ENCODE measurements around the gene MIER3. TPM values are rescaled to one million over a fixed set of nuclear protein-coding genes. Genes with fewer than 3 reads are reported as not detected.

Gene MIER3
- total RNA-seq, 2 donors from 2014 or later: 7.8 to 26.0 TPM

DNA sequence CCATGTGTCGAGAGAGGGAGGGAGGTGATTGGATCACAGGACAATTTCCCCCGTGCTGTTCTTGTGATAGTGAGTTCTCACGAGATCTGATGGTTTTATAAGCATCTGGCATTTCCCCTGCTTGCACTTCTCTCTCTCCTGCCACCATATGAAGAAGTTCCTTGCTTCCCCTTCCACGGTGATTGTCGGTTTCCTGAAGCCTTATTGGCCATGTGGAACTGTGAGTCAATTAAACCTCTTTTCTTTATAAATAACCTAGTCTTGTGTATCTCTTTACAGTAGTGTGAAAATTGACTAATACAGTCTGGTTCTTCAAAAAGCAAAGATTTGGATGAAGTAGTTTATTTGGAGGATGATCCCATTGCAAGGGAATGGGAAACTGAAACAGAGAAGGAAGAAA lies 11.3 kb upstream of the MIER3 start:
- Histone ChIP-seq H3K27me3 (no peaks in the 10 kb centered on the region), H3K36me3 (replicated peaks in 1 of 2; ENCODE audit: insufficient read depth in 1 of 2, low read depth in 2 of 2) (no peaks in the 10 kb centered on the region), H3K4me3 (no peak overlapping the region), H3K4me1 (peaks cover 5% of the 10 kb centered on the region), H3K9me3 (no peaks in the 10 kb centered on the region), H3K27ac (no peak overlapping the region)
- DNase-seq: no peak
- TF ChIP-seq, protein P1, sequence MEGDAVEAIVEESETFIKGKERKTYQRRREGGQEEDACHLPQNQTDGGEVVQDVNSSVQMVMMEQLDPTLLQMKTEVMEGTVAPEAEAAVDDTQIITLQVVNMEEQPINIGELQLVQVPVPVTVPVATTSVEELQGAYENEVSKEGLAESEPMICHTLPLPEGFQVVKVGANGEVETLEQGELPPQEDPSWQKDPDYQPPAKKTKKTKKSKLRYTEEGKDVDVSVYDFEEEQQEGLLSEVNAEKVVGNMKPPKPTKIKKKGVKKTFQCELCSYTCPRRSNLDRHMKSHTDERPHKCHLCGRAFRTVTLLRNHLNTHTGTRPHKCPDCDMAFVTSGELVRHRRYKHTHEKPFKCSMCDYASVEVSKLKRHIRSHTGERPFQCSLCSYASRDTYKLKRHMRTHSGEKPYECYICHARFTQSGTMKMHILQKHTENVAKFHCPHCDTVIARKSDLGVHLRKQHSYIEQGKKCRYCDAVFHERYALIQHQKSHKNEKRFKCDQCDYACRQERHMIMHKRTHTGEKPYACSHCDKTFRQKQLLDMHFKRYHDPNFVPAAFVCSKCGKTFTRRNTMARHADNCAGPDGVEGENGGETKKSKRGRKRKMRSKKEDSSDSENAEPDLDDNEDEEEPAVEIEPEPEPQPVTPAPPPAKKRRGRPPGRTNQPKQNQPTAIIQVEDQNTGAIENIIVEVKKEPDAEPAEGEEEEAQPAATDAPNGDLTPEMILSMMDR (IDR thresholded peaks at IDR 0.05): no peak
- TF ChIP-seq POLR2A (IDR thresholded peaks at IDR 0.05): no peak
- WGBS, 2 donors: 77 to 81% methylated on average over 5 of the region's 5 CpGs
- no peak for ATAC-seq
- intact Hi-C loops (cut with DNase I): no loop called here

DNA sequence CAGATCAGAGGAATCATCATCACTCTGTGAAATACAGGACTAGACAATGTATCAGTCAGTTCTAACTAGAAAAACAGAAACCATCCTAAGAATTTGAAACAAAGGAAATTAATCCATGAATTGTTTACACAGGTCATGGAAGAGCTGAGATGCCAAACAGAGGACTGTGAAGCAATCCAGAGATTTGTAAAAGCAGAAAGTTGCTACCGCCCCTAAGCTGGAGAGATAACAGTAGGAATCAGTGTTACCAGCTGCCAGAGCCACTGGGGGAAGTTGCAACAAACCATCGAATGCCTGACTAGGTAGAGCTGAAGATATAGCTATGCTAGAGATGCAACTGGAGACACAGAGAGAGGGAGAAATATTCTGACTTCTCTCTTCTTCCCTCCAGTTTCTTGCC lies 10.4 kb upstream of the MIER3 start:
- TF ChIP-seq, protein P1 (IDR thresholded peaks at IDR 0.05): no peak
- TF ChIP-seq POLR2A (IDR thresholded peaks at IDR 0.05): no peak
- DNase-seq (no peak), ATAC-seq (no peak)
- Histone ChIP-seq H3K4me1 (peaks cover 5% of the 10 kb centered on the region), H3K27me3 (no peaks in the 10 kb centered on the region), H3K36me3 (replicated peaks in 1 of 2; ENCODE audit: insufficient read depth in 1 of 2, low read depth in 2 of 2) (no peaks in the 10 kb centered on the region), H3K27ac (no peak overlapping the region), H3K9me3 (no peaks in the 10 kb centered on the region), H3K4me3 (no peak overlapping the region)
- WGBS, 2 donors: 2% methylated on average over 2 of the region's 2 CpGs
- intact Hi-C loops (cut with DNase I): no loop called here

DNA sequence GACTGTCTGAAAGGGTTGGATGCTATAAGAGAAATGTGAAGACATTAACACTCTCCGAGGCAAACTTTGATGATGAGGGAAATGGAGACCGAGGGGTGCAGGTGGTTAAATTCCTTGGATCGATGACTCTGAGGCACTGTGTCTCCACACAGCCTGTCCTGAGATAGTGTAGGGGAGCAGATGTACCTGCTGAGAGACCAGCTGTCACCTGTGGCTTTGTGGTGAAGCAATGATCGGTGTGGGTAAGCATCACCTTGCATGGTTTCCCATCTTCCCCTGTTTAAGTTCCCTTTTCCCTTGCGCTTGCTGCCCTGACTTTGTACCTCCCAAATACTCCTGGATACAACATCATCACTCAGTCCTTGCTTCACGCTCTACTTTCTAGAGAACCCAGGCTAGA lies 9.8 kb upstream of the MIER3 start:
- ATAC-seq (no peak), DNase-seq (no peak)
- no peaks in the 10 kb centered on the region for H3K27me3 ChIP-seq
- no peaks in the 10 kb centered on the region for H3K9me3 ChIP-seq
- intact Hi-C loops (cut with DNase I): no loop called here
- H3K4me3 ChIP-seq: no peak overlapping the region
- TF ChIP-seq, protein P1 (IDR thresholded peaks at IDR 0.05): no peak
- no peak for TF ChIP-seq POLR2A (IDR thresholded peaks at IDR 0.05)
- H3K4me1 ChIP-seq: peaks cover 5% of the 10 kb centered on the region
- no peak overlapping the region for H3K27ac ChIP-seq
- 81 to 82% methylated on average over 6 of the region's 6 CpGs for WGBS, 2 donors
- H3K36me3 ChIP-seq (replicated peaks in 1 of 2; ENCODE audit: insufficient read depth in 1 of 2, low read depth in 2 of 2): no peaks in the 10 kb centered on the region

DNA sequence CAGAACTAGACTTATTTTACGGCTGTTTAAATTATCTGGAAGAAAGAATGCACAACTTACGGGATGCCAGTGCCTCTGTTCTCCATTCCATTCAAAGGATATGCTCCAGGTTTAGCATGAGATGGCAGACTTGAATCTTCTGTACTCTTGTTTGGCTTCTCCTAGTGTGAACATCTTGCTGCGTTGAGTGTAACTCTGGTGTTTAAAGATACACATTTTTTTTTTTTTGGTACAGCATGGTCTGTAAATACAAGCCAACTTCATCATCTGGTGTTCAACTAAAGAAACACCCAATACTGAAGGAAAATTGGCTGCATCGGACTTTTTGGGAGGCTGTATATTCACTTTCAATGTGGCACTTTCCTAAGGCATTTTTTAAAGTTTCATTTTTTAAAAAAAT lies 7.4 kb upstream of the MIER3 start:
- no peaks in the 10 kb centered on the region for H3K36me3 ChIP-seq (replicated peaks in 1 of 2; ENCODE audit: insufficient read depth in 1 of 2, low read depth in 2 of 2)
- no peak overlapping the region for H3K27ac ChIP-seq
- 80 to 87% methylated on average over 4 of the region's 4 CpGs for WGBS, 2 donors
- H3K4me1 ChIP-seq: peaks cover 5% of the 10 kb centered on the region
- intact Hi-C loops (cut with DNase I): no loop called here
- H3K27me3 ChIP-seq: no peaks in the 10 kb centered on the region
- H3K9me3 ChIP-seq: no peaks in the 10 kb centered on the region
- TF ChIP-seq POLR2A (IDR thresholded peaks at IDR 0.05): no peak
- DNase-seq (no peak), ATAC-seq (no peak)
- H3K4me3 ChIP-seq: no peak overlapping the region

DNA sequence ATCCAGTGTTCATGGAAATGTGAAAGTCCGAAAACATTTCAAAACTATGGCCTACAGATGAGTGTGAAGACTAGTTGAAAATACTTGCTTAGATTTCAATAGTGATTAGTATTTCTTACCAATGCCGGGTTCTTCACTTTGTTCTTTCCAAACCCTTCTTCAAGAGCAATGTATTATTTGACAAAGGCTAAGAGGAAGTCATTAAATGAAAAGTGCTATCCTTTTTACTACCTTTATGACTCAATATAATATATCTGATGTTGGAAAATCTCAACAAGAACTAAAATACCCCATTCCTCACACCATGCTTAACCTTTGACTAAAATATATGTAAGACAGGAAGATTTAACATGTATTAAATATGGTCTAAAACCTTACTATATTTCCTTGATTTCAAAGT lies 6.7 kb upstream of the MIER3 start:
- 95 to 96% methylated on average over 2 of the region's 2 CpGs for WGBS, 2 donors
- no peak overlapping the region for H3K27ac ChIP-seq
- intact Hi-C loops (cut with DNase I): no loop called here
- no peak for TF ChIP-seq POLR2A (IDR thresholded peaks at IDR 0.05)
- TF ChIP-seq, protein P1 (IDR thresholded peaks at IDR 0.05): no peak
- no peaks in the 10 kb centered on the region for H3K27me3 ChIP-seq
- peaks cover 5% of the 10 kb centered on the region for H3K4me1 ChIP-seq
- no peaks in the 10 kb centered on the region for H3K36me3 ChIP-seq (replicated peaks in 1 of 2; ENCODE audit: insufficient read depth in 1 of 2, low read depth in 2 of 2)
- no peak overlapping the region for H3K4me3 ChIP-seq
- no peak for ATAC-seq
- no peaks in the 10 kb centered on the region for H3K9me3 ChIP-seq
- no peak for DNase-seq

Data from body of pancreas (tissue), 4 donors.